Gastrocnemius medialis (tissue), 4 donors: Measurements from ENCODE around the gene INPP5A.

Experiments used
- CTCF ChIP-seq, 5 experiments: fragments of 450-650 bp in 3 of 5; fragments of 200-600 bp in 2 of 5; sonication (generic) in 2 of 5; IDR thresholded peaks in 4 of 5; conservative IDR thresholded peaks in 1 of 5; 1 replicate in 4 of 5; 2 replicates in 1 of 5; pipeline ENCODE4 v1.5.1; 2016 to 2019; ENCODE audit warnings: antibody characterized with exemption in 5 of 5, mild to moderate bottlenecking in 3 of 5, moderate library complexity in 3 of 5
- POLR2A ChIP-seq, 2 donors: fragments of 450-650 bp; IDR thresholded peaks; one replicate each; pipeline ENCODE4 v1.6.1; 2017; ENCODE audit warnings: antibody characterized with exemption in 2 of 2, mild to moderate bottlenecking in 2 of 2, moderate library complexity in 2 of 2

DNA sequence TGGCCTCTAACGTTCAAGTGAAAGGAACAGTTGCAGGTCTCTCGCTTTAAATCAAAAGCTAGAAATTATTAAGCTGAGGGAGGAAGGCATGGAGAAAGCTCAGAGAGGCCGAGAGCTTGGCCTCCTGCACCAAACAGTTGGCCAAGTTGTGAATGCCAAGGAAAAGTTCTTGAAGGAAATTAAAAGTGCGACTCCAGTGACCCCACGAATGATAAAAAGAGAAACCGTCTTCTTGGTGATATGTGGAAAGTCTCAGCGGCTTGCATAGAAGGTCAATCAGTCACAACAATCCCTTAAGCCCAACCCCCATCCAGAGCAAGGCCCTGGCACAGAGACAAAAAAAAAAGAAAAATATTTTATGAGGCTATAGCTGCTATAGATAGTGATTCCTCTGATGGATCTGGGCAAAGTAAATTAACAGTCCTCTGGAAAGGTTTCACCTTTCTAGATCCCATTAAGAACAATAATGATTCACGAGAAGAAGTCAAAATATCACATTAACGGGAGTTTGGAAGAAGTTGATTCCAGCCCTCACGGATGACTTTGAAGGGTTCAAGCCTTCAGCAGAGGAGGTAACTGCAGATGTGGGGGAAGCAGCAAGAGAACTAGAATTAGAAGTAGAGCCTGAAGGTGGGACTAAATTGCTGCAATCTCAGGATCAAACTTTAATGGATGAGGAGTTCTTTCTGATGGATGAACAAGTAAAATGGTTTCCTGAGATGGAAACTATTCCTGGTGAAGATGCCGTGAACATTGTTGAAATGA is 42.5 kb upstream of the INPP5A start:
- no peak for TF ChIP-seq CTCF (IDR thresholded peaks at IDR 0.05 in 4 of 5, conservative IDR thresholded peaks at IDR 0.05 in 1 of 5)
- no peak for TF ChIP-seq POLR2A (IDR thresholded peaks at IDR 0.05)
